ENCODE data around the gene C6orf132.
A peak's percentile ranks its signal among the peaks of the same experiment; 100 is the strongest.

Gene C6orf132

GRCh38 chr6:42131531-42131930 is 10.9 kb downstream of the C6orf132 start:
- no peak for DNase-seq

- peak; percentile 2 for DNase-seq
These were observed 13.1 kb downstream of the C6orf132 start for GRCh38 chr6:42129360-42129676.

GRCh38 chr6:42128460-42129359 is 13.7 kb downstream of the C6orf132 start:
- DNase-seq: no peak

- DNase-seq: no peak
These were observed 16.8 kb downstream of the C6orf132 start for GRCh38 chr6:42125663-42126062.

- no peak for DNase-seq
These were observed 17.2 kb downstream of the C6orf132 start for GRCh38 chr6:42125231-42125630.

- no peak for DNase-seq
These were observed 18.1 kb downstream of the C6orf132 start for GRCh38 chr6:42124223-42124836.

GRCh38 chr6:42123379-42124103 is 18.9 kb downstream of the C6orf132 start:
- no peak for DNase-seq

- DNase-seq: no peak
These were observed 21.2 kb downstream of the C6orf132 start for GRCh38 chr6:42120895-42121865.

GRCh38 chr6:42118162-42119001 is 24.0 kb downstream of the C6orf132 start:
- no peak for DNase-seq

GRCh38 chr6:42117843-42118161 is 24.6 kb downstream of the C6orf132 start:
- no peak for DNase-seq

GRCh38 chr6:42113936-42114636 is 28.3 kb downstream of the C6orf132 start:
- DNase-seq: no peak

- no peak for DNase-seq
These were observed 30.1 kb downstream of the C6orf132 start for GRCh38 chr6:42112351-42112750.

- no peak for DNase-seq
These were observed 31.7 kb downstream of the C6orf132 start for GRCh38 chr6:42110683-42111082.

GRCh38 chr6:42108071-42108470 is 34.3 kb downstream of the C6orf132 start:
- no peak for DNase-seq

- DNase-seq: no peak
These were observed 36.1 kb downstream of the C6orf132 start for GRCh38 chr6:42106112-42107023.

GRCh38 chr6:42105709-42106108 is 36.7 kb downstream of the C6orf132 start:
- DNase-seq: no peak

GRCh38 chr6:42105156-42105648 is 37.2 kb downstream of the C6orf132 start:
- DNase-seq: no peak

- DNase-seq: no peak
These were observed 37.7 kb downstream of the C6orf132 start for GRCh38 chr6:42104804-42105125.

GRCh38 chr6:42104095-42104803 is 38.2 kb downstream of the C6orf132 start:
- DNase-seq: peak; percentile 67

Measured in CD4-positive, alpha-beta T cell treated with Interleukin-15 for 1 hour (primary cell).